Neural crest cell (in vitro differentiated cells): ENCODE results near the gene LSM4. TPM values are rescaled to one million over a fixed set of nuclear protein-coding genes. Genes with fewer than 3 reads are reported as not detected.
"Not testable (repeated sequence)": the region's sequence is repeated elsewhere in the genome, so short reads cannot be mapped to it uniquely, and the experiment has no call there.

ENCODE experiments used
- DNase-seq: peaks from one replicate; pipeline ENCODE4 v3.0.0; 2021; ENCODE audit warnings: low read depth, mixed read lengths, low spot score
- H3K27ac Mint-ChIP-seq: one replicate; pipeline ENCODE4 v1.8.0; 2021; ENCODE audit warnings: mild to moderate bottlenecking, mixed read lengths; ENCODE audit not compliant: unreplicated experiment
- H3K27me3 Mint-ChIP-seq: 2 replicates; pipeline ENCODE4 v1.8.0; 2021; ENCODE audit warnings: low read depth, mild to moderate bottlenecking, mixed read lengths
- H3K36me3 Mint-ChIP-seq: 2 replicates; pipeline ENCODE4 v1.8.0; 2021; ENCODE audit warnings: low read depth, mild to moderate bottlenecking, mixed read lengths
- H3K4me1 Mint-ChIP-seq: 2 replicates; pipeline ENCODE4 v1.8.0; 2021; ENCODE audit warnings: mixed read lengths
- H3K4me3 Mint-ChIP-seq: one replicate; pipeline ENCODE4 v1.8.0; 2021; ENCODE audit warnings: mild to moderate bottlenecking, mixed read lengths
- H3K9me3 Mint-ChIP-seq: 2 replicates; pipeline ENCODE4 v1.8.0; 2021; ENCODE audit warnings: mixed read lengths
- CTCF ChIP-seq: fragments of 200-600 bp; sonication (generic); conservative IDR thresholded peaks from 2 replicates; pipeline ENCODE4 v1.5.0; 2021; ENCODE audit warnings: antibody characterized with exemption, mild to moderate bottlenecking
- total RNA-seq: library from RNA; stranded (reverse); gene quantifications from 2 replicates; pipeline ENCODE4 v1.2.1, GENCODE V29; 2021

Gene LSM4
- total RNA-seq, 1 donor from 2014 or later = 283 TPM

GRCh38 chr19:18351544-18351943 lies 28.7 kb upstream of the LSM4 start:
- no peaks in the 10 kb centered on the region for H3K36me3 Mint-ChIP-seq

GRCh38 chr19:18350490-18350889 lies 27.6 kb upstream of the LSM4 start:
- H3K27ac Mint-ChIP-seq = no peak overlapping the region
- no peaks in the 10 kb centered on the region for H3K9me3 Mint-ChIP-seq
- no peak for DNase-seq
- H3K27me3 Mint-ChIP-seq = peaks cover 53% of the 10 kb centered on the region
- no peaks in the 10 kb centered on the region for H3K36me3 Mint-ChIP-seq
- H3K4me1 Mint-ChIP-seq = peaks cover 14% of the 10 kb centered on the region
- H3K4me3 Mint-ChIP-seq = no peak overlapping the region
- no peak for TF ChIP-seq CTCF

More at GRCh38 chr19:18351544-18351943, 28.7 kb upstream of the LSM4 start:
- peaks cover 7% of the 10 kb centered on the region for H3K4me1 Mint-ChIP-seq
- no peaks in the 10 kb centered on the region for H3K9me3 Mint-ChIP-seq
- no peak for TF ChIP-seq CTCF
- no peak overlapping the region for H3K27ac Mint-ChIP-seq
- DNase-seq = no peak
- H3K4me3 Mint-ChIP-seq = no peak overlapping the region
- H3K27me3 Mint-ChIP-seq = peaks cover 42% of the 10 kb centered on the region

- H3K4me1 Mint-ChIP-seq = peaks cover 22% of the 10 kb centered on the region
- no peak overlapping the region for H3K27ac Mint-ChIP-seq
- peak; percentile 80 for TF ChIP-seq CTCF
- peaks cover 62% of the 10 kb centered on the region for H3K27me3 Mint-ChIP-seq
- DNase-seq = peak; percentile 43
- H3K36me3 Mint-ChIP-seq = no peaks in the 10 kb centered on the region
- no peaks in the 10 kb centered on the region for H3K9me3 Mint-ChIP-seq
- H3K4me3 Mint-ChIP-seq = no peak overlapping the region
Measured at GRCh38 chr19:18349524-18350128, 26.8 kb upstream of the LSM4 start.

- H3K9me3 Mint-ChIP-seq, DNase-seq, H3K27ac Mint-ChIP-seq, H3K4me3 Mint-ChIP-seq, H3K36me3 Mint-ChIP-seq: not testable (repeated sequence)
- Mint-ChIP-seq H3K27me3 (peaks cover 69% of the 10 kb centered on the region), H3K4me1 (peaks cover 29% of the 10 kb centered on the region)
Measured at GRCh38 chr19:18348818-18349339, 26.0 kb upstream of the LSM4 start.

- Mint-ChIP-seq H3K27ac (no peak overlapping the region), H3K36me3 (no peaks in the 10 kb centered on the region), H3K27me3 (peaks cover 74% of the 10 kb centered on the region), H3K4me3 (no peak overlapping the region), H3K4me1 (peaks cover 31% of the 10 kb centered on the region), H3K9me3 (no peaks in the 10 kb centered on the region)
- no peak for DNase-seq
- TF ChIP-seq CTCF = no peak
Measured at GRCh38 chr19:18348171-18348570, 25.3 kb upstream of the LSM4 start.

GRCh38 chr19:18346091-18346490 lies 23.2 kb upstream of the LSM4 start:
- no peak for DNase-seq
- H3K36me3 Mint-ChIP-seq = no peaks in the 10 kb centered on the region
- H3K27ac Mint-ChIP-seq = no peak overlapping the region
- TF ChIP-seq CTCF = peak; percentile 36
- peaks cover 41% of the 10 kb centered on the region for H3K4me1 Mint-ChIP-seq
- no peaks in the 10 kb centered on the region for H3K9me3 Mint-ChIP-seq
- H3K27me3 Mint-ChIP-seq = peaks cover 93% of the 10 kb centered on the region
- H3K4me3 Mint-ChIP-seq = peak overlapping the region; percentile 31
